ENCODE data around the gene KIAA0232. TPM values are rescaled to one million over a fixed set of nuclear protein-coding genes. Genes with fewer than 3 reads are reported as not detected.
"Not testable (repeated sequence)": the region's sequence is repeated elsewhere in the genome, so short reads cannot be mapped to it uniquely, and the experiment has no call there.

KIAA0232 gene
- total RNA-seq, 1 experiment from 2014 or later = 28.5 TPM

DNA sequence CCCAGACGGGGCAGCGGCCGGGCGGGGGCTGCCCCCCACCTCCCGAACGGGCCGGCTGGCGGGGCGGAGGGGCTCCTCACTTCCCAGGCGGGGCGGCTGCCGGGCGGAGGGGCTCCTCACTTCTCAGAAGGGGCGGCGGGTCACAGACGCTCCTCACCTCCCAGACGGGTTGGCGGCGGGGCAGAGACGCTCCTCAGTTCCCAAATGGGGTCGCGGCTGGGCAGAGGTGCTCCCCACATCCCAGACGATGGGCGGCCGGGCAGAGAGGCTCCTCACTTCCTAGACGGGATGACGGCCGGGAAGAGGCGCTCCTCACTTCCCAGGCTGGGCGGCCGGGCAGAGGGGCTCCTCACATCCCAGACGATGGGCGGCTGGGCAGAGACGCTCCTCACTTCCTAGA lies 54.6 kb downstream of the KIAA0232 start:
- H3K36me3 Mint-ChIP-seq (ENCODE audit: insufficient read depth in 1 of 3, low read depth in 3 of 3) = peaks cover 37 to 54% (median 48%) of the 10 kb centered on the region in 3 experiments
- H3T11ph ChIP-seq (ENCODE audit: low read length); H2BK12ac ChIP-seq (ENCODE audit: insufficient read length, low read depth, low read length); H3K18ac ChIP-seq (ENCODE audit: insufficient read length, low read depth, low read length); H2AK5ac ChIP-seq (ENCODE audit: insufficient read length, low read length); DNase-seq; H3K9me3 ChIP-seq (ENCODE audit: control insufficient read depth, low read depth, low read length); H3K27ac ChIP-seq (ENCODE audit: insufficient read length, low read depth, low read length); H3K56ac ChIP-seq (ENCODE audit: insufficient read length, low read depth, low read length); H3K23ac ChIP-seq (ENCODE audit: insufficient read length, low read depth, low read length); H3K4me1 ChIP-seq (ENCODE audit: insufficient read depth, low read length); H3K27me3 Mint-ChIP-seq (ENCODE audit: low read depth); H4K91ac ChIP-seq (ENCODE audit: insufficient read length, low read depth, low read length); H2AFZ ChIP-seq (ENCODE audit: low read length); H3K27me3 ChIP-seq (ENCODE audit: insufficient read depth, low read length); H2BK15ac ChIP-seq (ENCODE audit: low read depth, low read length); H3K79me1 ChIP-seq (ENCODE audit: insufficient read depth, low read depth, low read length, poor library complexity, severe bottlenecking); H3K4me2 ChIP-seq (ENCODE audit: insufficient read depth, insufficient read length, low read length); H3K23me2 ChIP-seq (ENCODE audit: insufficient read length, low read depth, low read length, poor library complexity, severe bottlenecking); H4K5ac ChIP-seq (ENCODE audit: insufficient read length, low read depth, low read length); H3K79me2 ChIP-seq (ENCODE audit: insufficient read depth, low read length); H3K4me3 Mint-ChIP-seq; H3K27ac Mint-ChIP-seq; H2BK5ac ChIP-seq (ENCODE audit: insufficient read length, low read length); H4K20me1 ChIP-seq (ENCODE audit: control insufficient read depth, insufficient read depth, insufficient read length); H3K14ac ChIP-seq (ENCODE audit: insufficient read depth, low read length); H2BK20ac ChIP-seq (ENCODE audit: low read depth, low read length, poor library complexity, severe bottlenecking); H3K9ac ChIP-seq (ENCODE audit: extremely low read depth, insufficient read length, low read length); H2BK120ac ChIP-seq (ENCODE audit: low read depth, low read length, poor library complexity, severe bottlenecking); H4K8ac ChIP-seq (replicated peaks; ENCODE audit: insufficient read length, low read depth, low read length); H3K4ac ChIP-seq (ENCODE audit: low read depth, low read length): not testable (repeated sequence)
- peaks cover 12 to 17% of the 10 kb centered on the region in 2 experiments for H3K4me1 Mint-ChIP-seq
- peaks cover 13 to 17% of the 10 kb centered on the region in 2 experiments; a peak in 3 of 5 replicates for H3K9me3 Mint-ChIP-seq
- no CpG with 5 or more reads among the region's 34 CpGs for WGBS (ENCODE audit: extremely low coverage, insufficient read length, low lambda C conversion rate)

All from H9 (cell line).